ENCODE results near the gene TGFBR2.

Gene TGFBR2

DNA sequence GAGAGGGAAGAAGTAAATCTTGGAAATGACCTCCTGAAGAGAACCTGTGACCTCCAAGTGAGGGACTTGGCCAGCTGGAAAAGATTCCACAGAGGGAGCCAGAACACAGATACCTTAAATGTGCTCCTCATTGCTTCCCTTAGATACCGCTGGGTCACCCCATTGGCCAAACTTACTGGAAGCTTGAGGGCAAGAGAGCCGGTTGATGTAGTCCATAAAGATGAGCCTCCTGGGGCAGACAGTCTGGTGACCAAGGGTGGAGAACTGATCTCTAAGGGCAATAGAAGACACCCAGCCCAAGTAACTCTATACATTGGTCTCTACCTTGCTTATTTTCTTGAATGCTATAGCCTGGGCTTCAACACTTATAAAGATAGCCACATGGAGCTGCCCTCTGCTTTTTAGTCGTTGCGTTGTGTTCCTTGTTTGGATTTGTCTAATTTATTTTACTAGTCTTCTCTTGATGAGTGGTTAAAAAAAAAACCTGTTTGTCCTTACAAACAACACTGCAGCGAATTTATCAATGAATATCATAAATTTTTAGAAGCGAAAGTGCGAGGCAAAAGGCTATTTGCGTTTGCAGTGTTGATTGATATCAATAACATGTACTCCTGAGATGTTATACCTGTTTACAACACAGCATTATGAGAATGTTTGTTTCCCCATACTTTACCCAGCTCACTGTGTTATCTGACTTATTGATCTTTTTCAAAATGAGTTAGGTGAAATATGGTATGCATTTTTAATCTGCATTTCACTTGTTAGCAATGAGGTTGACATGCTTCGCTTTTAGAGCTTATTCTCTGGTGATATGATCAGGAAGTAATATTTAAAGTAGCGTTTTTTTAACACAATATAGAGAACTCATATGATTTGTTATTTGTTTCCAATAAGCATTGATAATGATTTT, 31.2 kb downstream of the TGFBR2 start:
- no peak for DNase-seq (ENCODE audit: low read depth)

- no peak for DNase-seq (ENCODE audit: low read depth)
These were observed 32.4 kb downstream of the TGFBR2 start for GRCh38 chr3:30638685-30639412.

- DNase-seq (ENCODE audit: low read depth), result no peak
These were observed 33.5 kb downstream of the TGFBR2 start for GRCh38 chr3:30639937-30640336.

GRCh38 chr3:30640851-30641250, 34.5 kb downstream of the TGFBR2 start:
- DNase-seq (ENCODE audit: low read depth), result no peak

DNA sequence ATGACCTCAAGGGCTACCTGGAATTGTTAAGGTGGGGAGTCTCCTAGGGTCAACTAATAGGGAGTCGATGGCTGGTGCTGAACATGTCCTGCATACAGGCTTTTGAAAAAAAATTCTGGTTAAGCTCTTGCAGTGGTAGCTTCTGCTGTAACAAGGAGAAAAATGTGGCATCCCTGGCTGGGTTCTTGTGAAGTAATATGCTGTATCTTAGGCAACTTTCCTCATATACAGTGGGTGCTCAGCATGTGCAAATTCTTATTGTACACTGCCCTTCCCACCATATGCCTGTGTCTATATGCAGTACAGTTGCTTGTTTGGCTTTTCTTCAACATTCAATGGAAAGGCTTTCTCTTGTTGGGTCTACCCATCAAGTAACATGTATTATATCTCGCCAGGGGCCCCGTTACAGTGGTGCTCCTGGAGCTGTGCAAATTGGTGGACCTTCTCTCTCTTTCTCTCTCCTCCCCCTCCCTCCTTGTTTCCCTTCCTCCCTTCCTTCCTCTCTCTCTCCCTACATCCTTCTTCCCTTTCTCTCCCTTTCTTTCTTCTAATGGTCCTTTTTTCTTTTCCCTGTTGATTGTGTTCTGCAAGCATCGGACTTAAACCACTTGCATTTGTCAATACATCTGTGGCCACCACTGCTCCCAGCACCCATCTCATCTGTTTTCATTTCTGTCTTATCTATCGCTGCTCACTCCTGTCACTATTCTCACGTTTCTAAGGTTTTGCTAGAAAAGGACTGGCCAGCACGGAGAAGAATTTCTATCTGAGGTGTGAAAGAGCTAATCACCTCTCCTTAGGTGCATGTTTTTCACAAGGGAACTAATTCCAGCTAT, 35.2 kb downstream of the TGFBR2 start:
- no peak for DNase-seq (ENCODE audit: low read depth)

GRCh38 chr3:30642849-30643361, 36.5 kb downstream of the TGFBR2 start:
- DNase-seq (ENCODE audit: low read depth), result no peak

GRCh38 chr3:30643763-30644462, 37.5 kb downstream of the TGFBR2 start:
- no peak for DNase-seq (ENCODE audit: low read depth)

DNA sequence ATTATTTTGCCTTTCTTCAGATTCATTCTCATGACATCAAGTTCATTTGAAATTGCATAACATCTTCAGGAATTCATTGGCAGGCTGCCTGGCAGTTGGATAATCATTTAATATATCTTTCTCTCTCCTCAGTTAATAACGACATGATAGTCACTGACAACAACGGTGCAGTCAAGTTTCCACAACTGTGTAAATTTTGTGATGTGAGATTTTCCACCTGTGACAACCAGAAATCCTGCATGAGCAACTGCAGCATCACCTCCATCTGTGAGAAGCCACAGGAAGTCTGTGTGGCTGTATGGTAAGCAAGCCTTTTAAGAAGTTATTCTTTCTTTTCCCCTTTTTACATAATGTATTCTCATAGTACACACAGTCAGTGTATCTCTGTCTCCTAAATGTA, 38.2 kb downstream of the TGFBR2 start:
- no peak for DNase-seq (ENCODE audit: low read depth)

DNA sequence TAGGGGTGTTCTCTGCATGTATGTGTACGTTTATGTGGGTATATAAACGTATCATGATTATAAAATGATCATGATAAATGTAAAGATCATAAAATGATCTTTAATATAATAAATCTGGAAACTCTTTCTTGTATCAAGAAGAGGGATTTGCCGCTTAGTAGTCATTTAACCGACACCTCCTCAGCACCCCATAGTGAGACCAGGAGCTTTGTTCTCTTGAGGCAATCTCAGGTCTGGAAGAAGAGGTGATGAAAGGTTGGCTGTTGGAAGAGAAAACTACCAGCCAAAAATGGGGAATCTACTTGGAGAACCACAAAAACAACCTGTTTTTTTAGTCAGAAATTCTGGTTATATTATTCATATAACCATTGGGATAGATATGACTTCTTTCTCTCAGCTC, 38.7 kb downstream of the TGFBR2 start:
- no peak for DNase-seq (ENCODE audit: low read depth)

GRCh38 chr3:30646181-30646876, 39.9 kb downstream of the TGFBR2 start:
- no peak for DNase-seq (ENCODE audit: low read depth)

DNA sequence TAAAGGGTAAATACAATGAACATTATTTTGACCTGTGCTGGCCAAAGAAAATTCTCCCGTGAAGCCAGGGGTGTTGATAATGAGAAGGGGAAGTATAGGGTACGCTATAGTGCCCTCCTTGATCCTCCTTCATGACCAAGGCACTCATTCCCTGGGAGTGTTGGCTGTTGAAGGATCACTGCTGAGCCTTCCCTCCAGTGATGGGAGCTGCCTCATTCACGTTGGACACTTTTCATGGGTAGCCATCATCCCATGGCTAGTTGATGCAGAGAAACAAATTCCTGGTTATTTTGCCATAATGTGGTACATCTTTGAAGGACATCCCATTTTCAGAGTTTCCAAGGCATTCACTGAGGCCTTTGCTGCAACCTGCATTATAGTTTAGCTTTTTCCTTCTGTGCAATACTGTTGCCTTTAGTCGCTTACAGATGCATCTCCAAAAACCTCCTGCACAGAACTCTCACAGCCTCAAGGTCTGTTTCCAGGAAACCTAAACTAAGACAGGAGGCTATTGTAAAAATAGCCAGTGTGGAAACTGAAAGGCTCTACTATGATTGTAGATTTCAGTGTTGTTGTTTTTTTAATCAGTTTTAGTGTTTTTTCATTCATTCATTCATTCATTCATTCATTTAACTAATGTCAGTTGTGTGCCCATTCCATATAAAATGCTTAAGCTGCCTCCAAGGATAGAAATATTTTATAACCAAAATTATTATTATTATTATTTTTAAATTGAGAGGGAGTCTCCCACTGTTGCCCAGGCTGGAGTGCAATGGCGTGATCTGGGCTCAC, 40.8 kb downstream of the TGFBR2 start:
- no peak for DNase-seq (ENCODE audit: low read depth)

- no peak for DNase-seq (ENCODE audit: low read depth)
These were observed 42.4 kb downstream of the TGFBR2 start for GRCh38 chr3:30648670-30649357.

- DNase-seq (ENCODE audit: low read depth), result no peak
These were observed 43.3 kb downstream of the TGFBR2 start for GRCh38 chr3:30649572-30650318.

DNA sequence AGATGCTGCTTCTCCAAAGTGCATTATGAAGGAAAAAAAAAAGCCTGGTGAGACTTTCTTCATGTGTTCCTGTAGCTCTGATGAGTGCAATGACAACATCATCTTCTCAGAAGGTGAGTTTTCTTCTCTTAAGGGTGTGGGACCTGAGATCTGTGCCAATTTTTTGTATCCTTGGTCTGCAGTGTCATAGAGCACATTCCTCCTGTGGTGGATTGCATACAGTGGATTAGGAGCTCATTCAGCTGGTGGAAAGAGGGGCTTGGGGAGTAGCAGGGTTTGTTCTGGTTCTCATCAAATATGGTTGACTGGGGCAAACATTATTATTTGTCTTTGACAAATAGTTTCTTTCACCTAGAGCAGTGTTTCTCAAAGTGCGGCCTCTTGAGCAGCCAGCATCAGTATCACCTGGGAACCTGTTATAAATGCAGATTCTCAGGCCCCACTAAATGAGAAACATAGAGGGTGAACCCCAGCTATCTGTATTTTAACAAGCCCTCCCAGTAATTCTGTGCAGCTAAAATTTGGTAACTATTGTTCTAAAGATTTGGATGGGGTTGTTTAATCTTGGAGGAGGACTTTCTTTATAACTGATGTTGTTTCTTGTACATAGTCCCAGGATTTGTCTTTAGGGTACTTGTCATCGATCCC, 44.1 kb downstream of the TGFBR2 start:
- no peak for DNase-seq (ENCODE audit: low read depth)

DNA sequence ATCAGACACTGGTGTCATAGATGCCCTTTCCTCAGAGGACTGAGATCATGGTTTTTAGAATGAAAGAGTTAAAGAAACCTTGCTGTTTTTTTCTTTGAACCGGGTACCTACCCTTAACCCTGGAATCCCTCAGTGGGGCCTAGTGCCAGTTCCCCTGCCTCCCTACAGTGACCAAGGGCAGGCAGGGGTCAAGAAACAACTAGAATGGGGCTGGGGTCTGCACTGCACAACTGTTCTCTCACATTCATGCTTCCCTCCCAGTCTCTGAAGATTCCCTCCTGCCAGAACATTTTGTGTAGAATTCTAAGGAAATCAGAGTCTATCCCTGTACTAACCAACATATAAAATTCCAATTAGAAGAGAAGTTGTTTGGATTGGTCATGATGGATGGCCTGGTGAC, 47.9 kb downstream of the TGFBR2 start:
- no peak for DNase-seq (ENCODE audit: low read depth)

- DNase-seq (ENCODE audit: low read depth), result no peak
These were observed 48.9 kb downstream of the TGFBR2 start for GRCh38 chr3:30655187-30655812.

- DNase-seq (ENCODE audit: low read depth), result no peak
These were observed 50.3 kb downstream of the TGFBR2 start for GRCh38 chr3:30656624-30657141.

GRCh38 chr3:30657914-30658313, 51.5 kb downstream of the TGFBR2 start:
- no peak for DNase-seq (ENCODE audit: low read depth)

All from stimulated activated CD8-positive, alpha-beta memory T cell treated with anti-CD3 and anti-CD28 coated beads, Interleukin-7, amount 100 ng/mL, for 24 hours (primary cell).